ENCODE results near the gene SEPTIN1.

Gene SEPTIN1

DNA sequence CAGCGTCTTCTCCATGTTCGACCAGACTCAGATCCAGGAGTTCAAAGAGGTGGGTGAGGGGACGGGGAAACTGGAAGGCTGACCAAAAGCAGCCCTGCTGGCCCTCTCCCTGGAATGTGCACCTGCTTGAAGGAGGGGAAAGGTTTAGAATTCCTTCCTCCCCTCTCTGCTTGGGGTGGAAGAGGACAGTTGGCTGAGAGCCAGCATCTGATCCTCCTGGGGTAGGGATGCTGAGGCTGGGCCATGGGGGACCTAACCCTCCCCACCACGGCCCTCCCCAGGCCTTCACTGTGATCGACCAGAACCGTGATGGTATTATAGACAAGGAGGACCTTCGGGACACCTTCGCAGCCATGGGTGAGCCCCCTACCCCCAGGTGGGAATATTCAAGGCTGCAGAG lies 6.5 kb downstream of the SEPTIN1 start:
- DNase-seq, result no peak

DNA sequence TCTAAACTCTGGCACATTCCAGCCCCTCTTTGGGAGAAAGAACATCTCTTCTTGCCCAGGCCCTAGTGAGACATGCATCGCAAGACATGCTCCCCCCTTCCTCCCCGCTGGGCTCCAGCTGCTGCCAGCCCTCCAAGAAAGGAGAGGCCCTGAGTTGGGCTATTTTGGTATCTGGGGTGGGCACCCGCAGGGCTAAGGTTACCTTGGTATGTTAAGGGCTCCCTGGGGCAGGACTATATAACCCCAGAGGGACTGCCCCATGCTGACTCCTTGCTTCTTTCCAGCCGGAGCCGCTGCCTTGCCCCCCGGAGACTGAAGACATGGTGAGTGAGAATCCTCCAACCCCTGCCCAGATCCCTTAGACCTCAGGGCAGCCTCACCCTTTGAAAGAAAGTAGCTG lies 7.8 kb downstream of the SEPTIN1 start, which contains the start of gene MYL11:
MYL11 (plus strand) TSS at position 265 of the 400 bp plus-strand sequence; CDS start at position 321, 56 bp downstream.
- no peak for DNase-seq

DNA sequence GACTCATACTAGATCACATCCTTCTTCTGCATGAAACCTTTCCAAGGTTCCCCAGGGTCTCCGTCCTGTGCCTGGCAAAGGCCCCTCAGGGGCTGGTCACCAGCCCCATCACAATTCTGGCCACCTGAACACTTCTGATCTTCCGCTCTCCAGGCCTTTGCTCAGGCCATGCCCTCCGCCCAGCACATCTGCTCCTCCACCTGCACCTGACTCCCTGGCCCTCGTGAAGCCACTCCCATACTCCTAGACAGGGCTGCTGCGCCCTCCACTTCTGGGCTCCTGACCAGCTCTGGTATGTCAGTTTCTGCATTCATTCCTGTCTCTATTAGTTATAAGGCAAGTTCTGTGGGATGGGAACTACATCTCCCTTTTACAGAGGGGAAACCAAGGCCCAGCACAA lies 9.6 kb downstream of the SEPTIN1 start:
- no peak for DNase-seq

DNA sequence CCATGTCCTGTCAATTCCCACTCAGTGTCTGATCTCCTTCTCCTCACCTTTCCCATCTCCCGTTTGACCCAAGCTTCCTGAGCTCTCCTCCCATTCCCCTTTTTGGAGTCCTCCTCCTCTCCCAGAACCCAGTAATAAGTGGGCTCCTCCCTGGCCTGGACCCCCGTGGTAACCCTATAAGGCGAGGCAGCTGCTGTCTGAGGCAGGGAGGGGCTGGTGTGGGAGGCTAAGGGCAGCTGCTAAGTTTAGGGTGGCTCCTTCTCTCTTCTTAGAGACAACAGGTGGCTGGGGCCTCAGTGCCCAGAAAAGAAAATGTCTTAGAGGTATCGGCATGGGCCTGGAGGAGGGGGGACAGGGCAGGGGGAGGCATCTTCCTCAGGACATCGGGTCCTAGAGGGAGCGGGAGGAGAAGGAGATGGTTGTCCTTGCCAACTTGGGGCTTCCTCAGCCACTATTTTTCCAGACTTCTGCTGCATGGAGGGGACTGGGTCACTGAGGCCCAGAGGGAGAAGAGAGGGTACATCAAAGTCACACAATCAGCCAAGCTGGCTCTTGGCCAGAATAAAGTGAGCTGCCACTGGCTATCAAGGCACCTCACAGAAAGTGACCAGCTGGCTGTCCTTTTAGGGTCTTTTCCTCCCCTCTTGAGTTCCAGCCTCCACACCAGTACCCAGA lies 10.2 kb downstream of the SEPTIN1 start:
- no peak for DNase-seq

DNA sequence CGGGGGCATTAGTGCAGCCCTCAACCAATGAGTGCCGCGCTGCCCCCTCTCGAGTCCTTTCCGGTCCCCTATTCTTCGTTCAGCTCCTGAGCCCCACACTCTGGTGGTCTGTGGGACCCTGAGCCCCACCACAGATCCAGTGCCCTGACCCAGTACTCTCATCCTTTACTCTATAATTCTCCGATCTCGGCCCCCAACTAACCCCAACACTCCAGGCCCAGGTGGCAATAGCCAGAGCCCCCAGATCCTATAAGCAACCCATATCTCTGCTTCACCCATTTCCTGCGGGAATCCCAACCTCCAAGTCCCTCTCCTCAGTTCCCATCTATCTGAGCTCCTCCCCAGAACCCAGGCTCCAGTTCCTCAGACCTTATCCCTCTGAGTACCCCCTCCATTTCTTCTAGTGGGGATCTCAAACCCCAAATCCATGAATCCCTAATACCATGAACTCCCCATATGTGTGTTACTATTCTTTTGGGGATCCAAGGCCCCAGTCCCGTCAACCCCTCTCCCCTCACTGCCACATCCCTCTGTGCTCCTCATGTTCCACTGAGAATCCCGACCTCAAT lies 11.0 kb downstream of the SEPTIN1 start:
- no peak for DNase-seq

DNA sequence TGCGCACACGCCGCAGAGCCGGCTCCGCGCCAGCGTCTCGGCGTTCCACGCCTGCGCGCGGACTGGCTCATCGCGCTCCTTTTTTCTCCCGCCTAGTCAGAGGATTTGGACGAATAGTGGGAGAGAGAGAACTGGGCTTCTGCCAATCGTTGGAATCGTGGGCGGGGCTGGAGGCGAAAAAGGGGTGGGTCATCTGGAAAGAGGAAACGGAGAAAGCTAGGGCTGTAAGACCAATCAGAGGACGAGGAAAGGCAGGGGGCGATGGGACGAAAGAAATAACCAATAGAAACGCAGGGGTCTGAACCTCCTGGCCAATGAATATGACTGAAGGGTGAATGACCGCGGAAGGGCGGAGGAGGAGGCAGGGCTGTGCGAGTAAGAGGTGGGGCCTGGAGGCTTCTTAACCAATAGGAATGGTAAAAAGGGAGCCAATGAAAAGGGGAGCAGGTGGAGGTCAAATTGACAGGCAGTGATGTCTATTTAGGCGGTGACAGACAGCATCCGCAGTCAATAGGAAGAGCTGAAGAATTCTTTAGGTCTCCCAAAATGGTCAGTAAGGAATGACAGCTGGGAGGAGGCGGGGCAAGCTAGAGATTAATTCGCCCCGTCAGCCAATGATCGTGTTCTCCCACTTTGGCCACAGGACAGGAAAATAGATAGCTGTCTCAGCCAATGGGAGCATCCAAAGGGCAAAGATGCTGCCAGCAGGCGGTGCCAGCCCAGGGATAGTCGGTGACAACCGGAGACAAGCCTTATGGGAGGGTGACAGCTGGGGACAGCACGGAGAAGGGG lies 11.7 kb downstream of the SEPTIN1 start, which contains the start of gene TBC1D10B:
TBC1D10B (minus strand) TSS at position 39 of the 792 bp plus-strand sequence. CDS start 311 bp downstream, outside the sequence.
- DNase-seq, result peak; percentile 99

DNA sequence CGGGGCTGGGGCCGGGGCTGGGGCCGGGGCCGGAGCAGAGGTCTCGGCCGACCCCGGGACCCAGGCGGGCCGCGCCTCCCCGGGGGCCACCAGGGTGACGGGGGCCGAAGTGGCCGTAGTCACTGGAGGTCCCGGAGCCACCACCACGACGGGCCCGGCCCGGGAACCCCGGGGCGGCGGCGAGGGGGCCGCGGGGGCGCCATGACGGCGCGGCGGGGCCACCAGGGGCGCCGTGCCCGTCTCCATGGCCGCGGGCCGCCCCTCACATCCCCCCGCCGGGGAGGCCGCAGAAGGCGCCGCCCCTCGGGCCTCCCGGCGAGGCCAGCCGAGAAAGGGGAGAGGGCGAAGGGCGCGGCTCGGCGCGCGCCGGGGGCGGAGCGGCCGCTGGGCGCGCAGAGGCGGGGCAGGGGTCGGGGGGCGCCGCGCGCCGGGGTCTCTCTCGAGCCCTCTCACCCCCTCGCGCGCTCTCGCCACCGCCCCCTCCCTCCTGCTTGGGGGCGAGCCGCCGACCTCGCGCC lies 12.4 kb downstream of the SEPTIN1 start:
- DNase-seq, result no peak

DNA sequence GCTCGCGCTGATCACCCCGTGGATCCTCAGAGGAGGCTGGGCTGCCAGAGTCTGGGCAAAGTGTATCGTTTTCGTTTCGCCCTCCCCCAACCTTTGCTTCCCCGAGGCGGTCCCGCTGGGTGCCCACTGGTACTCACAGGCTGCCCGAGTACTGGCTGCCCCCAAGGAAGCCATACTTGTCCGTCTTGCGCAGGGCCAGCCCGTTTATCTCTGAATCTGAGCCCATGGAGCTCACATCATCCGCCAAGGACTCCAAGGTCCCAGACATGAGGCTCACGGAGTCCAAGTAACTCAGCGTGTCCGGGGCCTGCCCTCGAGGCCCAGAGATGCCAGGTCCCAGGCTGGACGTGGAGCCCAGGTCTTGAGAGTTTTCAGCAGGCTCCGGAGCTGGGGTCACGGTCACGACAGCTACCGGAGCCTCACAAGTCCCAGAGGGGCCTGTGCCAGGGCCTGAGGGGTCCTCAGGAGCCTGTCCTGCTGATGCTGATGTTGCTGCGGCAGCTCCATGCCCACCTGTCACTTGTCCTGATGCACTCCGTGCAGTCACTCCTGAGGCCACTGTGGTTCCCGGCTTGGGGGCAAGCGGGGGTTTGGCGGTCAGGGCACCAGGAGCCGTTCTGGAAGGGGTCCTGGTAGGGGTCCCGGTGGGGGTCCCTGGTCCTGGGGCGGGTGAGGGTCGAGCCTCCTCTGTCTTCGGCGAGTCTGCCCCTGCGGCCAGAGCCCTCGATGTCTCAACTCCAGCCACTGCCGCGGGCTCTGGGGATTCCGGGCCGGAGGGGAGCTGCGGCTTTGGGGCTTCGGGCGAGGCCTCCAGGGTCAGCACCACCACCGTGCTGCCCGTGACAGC lies 13.0 kb downstream of the SEPTIN1 start:
- no peak for DNase-seq

DNA sequence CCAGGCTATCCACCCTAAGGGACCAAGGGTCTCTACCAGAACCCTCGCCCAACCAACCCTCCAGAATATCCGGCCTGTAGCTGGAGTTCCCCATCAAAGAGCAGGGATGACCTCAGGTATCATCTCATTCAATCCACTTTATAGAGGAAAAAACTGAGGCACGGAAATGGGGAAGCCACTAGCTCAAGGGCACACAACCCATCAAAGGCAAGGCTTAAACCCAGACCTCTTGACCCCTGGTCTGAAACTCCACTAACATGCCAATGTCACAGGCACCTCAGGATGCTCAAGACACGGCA lies 13.6 kb downstream of the SEPTIN1 start:
- DNase-seq, result no peak

DNA sequence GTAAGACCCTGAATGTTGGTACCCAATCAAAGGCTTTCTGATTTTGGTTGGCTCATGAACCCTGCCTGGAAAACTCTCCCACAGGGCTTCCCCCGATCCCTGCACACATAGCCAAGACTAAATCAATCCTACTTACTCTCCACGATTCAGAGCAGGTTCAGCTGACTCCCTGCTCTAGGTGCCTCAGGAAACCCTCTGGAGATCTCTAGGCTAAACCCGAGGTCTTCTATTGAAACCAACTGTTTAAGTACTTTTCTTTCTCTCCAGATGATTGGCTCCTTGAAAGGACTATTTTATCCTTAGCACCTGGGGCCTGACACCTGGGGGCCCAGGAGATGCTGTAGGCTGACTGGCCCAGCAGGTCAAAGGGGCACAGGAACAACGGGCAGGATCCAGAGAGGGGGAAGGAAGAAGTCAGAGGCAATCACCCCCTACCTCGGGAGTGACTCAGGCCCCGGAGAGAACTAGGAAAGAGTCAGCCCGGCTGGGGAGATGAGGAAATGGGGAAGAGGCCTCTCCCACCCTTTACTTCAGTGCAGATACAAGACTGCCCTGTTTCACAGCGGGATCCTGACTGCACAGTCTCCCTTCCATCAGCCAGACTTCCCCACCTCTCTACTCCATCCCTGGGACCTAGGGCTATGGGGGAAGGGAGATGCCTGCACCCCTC lies 14.1 kb downstream of the SEPTIN1 start:
- no peak for DNase-seq

DNA sequence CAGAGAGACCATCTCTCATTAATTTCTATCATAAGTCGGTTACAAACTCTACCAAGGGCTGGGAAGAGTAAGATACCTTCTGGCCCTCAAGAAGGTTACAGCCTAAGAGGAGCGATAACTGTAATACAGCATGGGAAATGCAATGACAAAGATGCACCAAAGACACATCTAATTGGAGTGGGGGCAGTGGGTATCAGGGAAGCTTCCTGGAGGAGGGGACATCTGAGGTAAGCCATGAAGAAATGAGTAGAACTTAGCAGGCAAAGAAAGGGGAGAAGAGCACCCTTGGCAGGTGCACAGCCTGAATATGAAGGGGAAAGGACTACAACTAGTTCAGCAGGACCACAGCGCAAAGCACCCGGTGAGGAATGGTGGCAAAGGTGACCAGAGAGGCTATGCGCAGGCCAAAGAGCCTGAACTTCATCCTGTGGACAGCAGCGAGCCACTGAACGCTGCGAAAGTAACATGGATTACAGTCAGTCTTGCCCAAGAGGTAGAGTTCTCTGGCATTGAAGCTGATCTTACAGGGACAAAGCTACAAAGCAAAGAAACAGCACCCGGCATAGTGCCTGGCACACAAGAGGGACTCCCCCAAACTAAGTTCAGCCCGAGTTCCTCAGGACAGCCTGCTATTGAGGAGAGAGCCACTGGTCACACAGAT lies 14.9 kb downstream of the SEPTIN1 start:
- DNase-seq, result no peak

DNA sequence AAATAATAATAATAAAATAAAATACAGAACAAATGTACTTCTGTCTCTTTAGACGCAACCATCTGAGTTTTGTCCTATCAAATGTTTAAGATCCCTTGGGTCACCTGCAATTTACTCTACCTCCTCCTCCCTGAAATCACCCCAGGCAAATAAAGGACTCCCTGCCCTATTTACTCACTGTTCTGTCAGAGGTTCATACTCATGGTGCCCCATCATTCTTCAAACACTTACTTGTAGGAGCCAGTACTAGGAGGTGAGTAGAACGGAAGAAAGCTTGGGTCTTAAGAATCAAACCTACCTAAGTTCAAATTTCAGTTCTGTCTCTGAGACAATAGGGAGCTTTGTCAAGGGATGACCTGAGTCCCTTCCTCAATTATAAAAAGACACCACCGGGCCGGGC lies 15.8 kb downstream of the SEPTIN1 start:
- no peak for DNase-seq

DNA sequence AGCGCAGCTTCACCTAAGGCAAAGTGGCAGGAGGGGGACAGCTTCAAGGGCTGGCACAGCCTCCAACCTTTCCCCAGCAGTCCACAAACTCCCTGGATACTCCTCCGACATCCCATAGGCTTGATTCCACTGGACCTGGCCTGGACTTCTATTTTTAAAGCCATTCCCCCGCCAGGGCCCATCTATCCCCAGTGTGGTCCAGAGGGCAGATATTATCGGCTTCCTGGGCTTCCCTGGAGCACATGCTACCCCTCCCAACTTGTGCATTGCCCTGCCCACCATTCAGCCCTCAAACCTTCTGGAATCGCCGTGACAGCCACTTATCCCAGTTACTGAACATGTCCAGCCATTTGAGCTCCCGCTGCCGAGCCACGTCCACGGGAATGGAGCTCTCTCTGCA lies 17.2 kb downstream of the SEPTIN1 start:
- DNase-seq, result no peak

DNA sequence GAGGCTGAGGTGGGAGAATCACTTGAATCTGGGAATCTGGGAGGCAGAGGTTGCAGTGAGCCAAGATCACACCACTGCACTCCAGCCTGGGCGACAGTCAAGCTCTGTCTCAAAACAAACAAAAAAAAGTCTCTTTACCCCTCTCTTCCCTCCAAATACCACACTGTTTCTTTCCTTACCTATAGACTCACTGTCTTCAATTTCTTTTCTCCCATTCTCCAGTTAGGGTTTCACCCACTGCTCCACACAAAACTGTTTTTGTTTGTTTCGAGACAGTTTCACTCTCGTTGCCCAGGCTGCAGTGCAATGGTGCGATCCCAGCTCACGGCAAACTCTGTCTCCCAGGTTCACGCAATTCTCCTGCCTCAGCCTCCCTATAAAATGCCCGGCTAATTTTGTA lies 21.2 kb downstream of the SEPTIN1 start:
- DNase-seq, result no peak

DNA sequence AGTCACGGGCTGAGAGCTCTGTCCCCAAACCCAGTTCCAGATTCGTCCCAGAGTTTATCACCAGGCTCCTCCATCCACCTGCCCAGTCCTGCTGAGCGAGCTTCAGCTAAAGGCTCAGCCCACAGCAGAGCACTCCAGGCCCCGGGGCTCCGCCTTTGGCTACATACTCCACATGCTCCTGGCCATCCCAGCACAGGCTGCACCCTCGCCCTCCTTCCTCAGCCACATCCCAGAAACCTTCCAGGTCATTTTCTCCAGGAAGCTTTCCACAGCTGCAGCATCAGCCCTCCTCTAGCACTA lies 22.5 kb downstream of the SEPTIN1 start:
- DNase-seq, result no peak

DNA sequence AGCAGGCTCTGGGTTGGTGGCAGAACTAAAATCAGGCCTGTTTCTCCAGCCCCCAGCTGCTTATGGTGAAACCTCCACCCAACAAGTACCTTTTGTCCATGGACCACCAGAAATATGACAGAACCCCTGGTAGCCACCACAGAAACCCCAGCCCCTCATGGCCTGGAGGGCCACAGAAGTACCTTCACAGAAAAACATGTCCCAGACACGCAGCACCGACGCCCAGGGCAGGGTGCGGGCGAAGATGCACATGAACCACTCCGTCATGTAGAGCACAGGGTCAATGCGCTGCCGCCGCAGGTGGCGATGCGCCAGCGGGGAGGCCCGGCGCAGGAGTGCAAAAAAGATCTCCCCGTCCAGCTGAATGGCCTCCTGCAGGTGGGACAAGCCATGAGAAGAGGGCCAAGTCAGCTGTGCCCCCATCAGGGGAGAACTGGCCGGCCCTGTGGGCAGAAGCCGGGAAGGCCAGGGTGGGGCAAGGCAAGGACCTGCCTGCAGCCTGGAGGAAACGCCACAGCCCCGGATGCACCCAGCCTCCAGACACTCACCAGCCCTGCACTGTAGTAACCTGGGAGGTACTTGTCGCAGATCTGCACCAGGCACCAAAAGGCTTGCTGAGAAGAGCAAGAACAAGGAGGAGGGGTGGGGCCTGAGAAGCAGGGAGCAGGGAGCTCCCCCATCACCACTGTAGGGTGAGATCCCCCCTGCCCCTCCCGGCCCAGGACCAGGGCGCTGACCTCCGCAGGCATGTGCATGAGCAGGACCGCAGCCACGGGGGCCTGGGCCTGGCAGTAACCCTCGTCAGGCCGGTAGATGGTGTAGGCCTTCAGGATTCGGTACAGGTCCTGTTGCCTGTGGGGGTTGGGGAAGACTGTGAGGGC lies 23.1 kb downstream of the SEPTIN1 start:
- DNase-seq, result no peak

DNA sequence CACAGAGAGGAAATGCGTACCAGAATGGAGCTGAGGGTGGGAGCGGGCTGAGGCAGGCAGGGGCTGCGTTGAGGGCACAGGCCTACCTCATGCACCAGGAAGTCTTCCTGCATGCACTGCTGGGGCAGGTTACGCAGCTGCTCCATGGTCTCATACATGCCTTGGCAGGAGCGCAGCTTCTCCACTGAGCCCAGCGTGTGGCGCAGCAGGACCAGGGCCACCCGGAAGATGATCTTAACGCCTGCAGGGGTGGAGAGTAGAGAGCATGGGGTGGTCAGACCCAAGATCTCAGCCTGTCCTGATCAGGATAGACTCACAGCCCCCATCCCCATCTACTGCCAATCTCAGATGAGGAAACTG lies 23.8 kb downstream of the SEPTIN1 start:
- DNase-seq, result no peak

DNA sequence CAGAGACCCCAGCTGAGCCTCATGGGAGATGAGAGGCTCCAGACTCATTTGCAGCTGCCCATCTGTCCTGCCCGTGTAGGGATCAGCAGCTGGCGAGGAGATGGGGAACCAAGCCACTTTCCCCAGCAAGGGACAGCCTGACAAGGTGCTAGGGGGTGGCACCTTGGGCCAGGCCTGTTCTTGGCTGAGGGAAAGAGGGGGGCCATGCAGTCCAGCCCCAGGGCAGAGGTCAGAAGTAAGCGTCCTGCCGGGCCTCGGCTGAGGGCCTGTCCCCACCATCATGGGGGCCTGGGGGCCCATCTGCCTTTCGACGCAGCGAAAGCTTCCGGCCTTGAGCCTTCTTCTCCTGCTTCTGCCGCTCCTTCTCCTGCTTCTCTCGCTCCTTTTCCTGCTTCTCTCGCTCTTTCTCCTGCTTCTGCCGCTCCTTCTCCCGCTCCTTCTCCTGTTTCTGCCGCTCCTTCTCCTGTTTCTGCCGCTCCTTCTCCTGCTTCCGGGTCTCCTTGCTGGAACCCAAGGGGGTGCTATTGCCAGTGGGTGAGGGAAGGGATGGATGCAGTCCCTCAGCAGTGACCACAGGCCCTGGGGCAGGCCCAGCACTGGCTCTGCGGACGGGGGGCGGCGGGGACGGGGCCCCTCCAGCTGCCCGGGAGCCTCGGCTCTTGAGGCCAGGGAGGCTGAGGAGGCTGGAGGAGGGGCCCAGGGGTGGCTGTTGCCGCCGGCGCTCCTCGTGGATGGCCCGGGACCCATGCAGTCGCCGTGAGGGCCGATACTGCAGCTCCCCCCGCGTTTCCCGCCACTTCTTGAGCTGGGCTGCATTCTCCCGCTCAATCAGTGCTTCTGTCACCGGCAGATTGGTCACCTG lies 24.4 kb downstream of the SEPTIN1 start:
- DNase-seq, result no peak

DNA sequence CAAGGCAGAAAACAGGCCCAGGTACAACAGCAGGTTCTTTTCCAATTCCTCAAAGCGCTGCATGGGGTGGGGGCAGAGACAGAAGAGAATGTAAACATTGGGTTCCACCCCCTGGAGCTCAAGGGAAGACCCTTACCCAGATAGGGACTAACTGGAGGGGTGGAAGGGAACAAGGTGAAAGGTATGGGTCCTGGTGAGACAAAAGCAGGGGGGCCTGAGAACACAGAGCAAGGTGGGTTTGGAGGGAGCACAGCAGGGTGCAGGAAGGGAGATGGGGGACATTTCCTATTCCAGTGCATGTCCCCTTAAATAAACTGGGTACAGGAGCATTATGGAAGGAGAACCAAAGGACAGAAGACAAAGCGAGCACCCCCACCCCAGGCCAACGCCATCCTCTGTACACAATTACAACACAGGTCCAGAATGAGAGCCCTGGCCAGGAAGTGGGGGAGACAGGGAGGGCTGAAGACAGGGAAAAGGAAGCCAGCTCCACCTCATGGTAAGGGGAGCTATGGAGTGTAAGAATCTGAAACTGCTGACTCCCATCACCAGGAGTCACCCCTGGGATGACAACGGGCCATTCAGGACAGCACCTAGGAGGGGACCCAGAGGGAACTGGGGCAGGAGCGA lies 25.2 kb downstream of the SEPTIN1 start:
- no peak for DNase-seq
